ENCODE data around the gene KIRREL1.

The KIRREL1 gene

GRCh38 chr1:157993147-157993917, at the start of gene KIRREL1:
Gene KIRREL1 (plus strand): TSS chr1:157993645. CDS start chr1:157993677, 32 bp downstream.
- H3K4me3 ChIP-seq (ENCODE audit: low read depth, low read length), result no peak within 1 kb of the TSS
- no peak for TF ChIP-seq CTCF (IDR thresholded peaks at IDR 0.05; ENCODE audit: insufficient read depth, low read depth, low read length, missing control alignments)
- no peak for DNase-seq (ENCODE audit: low read depth)

- no peak overlapping the region for H3K4me3 ChIP-seq (ENCODE audit: low read depth, low read length)
- no peak for DNase-seq (ENCODE audit: low read depth)
- TF ChIP-seq CTCF (IDR thresholded peaks at IDR 0.05; ENCODE audit: insufficient read depth, low read depth, low read length, missing control alignments), result no peak
Observed at GRCh38 chr1:157944663-157945280, 48.7 kb upstream of the KIRREL1 start.

- TF ChIP-seq CTCF (IDR thresholded peaks at IDR 0.05; ENCODE audit: insufficient read depth, low read depth, low read length, missing control alignments), result peak; percentile 60
- no peak overlapping the region for H3K4me3 ChIP-seq (ENCODE audit: low read depth, low read length)
- peak; percentile 46 for DNase-seq (ENCODE audit: low read depth)
Observed at GRCh38 chr1:157948312-157949073, 45.0 kb upstream of the KIRREL1 start.

GRCh38 chr1:157949074-157949354, 44.4 kb upstream of the KIRREL1 start:
- DNase-seq (ENCODE audit: low read depth), result no peak
- H3K4me3 ChIP-seq (ENCODE audit: low read depth, low read length), result no peak overlapping the region
- TF ChIP-seq CTCF (IDR thresholded peaks at IDR 0.05; ENCODE audit: insufficient read depth, low read depth, low read length, missing control alignments), result no peak

GRCh38 chr1:157951230-157951629, 42.2 kb upstream of the KIRREL1 start:
- no peak for DNase-seq (ENCODE audit: low read depth)

GRCh38 chr1:157952601-157953000, 40.8 kb upstream of the KIRREL1 start:
- no peak for DNase-seq (ENCODE audit: low read depth)
- TF ChIP-seq CTCF (IDR thresholded peaks at IDR 0.05; ENCODE audit: insufficient read depth, low read depth, low read length, missing control alignments), result no peak
- H3K4me3 ChIP-seq (ENCODE audit: low read depth, low read length), result no peak overlapping the region

More at GRCh38 chr1:157951230-157951629, 42.2 kb upstream of the KIRREL1 start:
- H3K4me3 ChIP-seq (ENCODE audit: low read depth, low read length), result no peak overlapping the region
- no peak for TF ChIP-seq CTCF (IDR thresholded peaks at IDR 0.05; ENCODE audit: insufficient read depth, low read depth, low read length, missing control alignments)

Measured in GM12865 (cell line).